HG03025 (cell line): ENCODE measurements around the gene MINDY4.

Source experiments
- ATAC-seq: cut with Tn5 transposase; IDR thresholded peaks from one replicate; pipeline ENCODE4 v1.9.1; 2021; ENCODE audit warnings: mild to moderate bottlenecking, moderate library complexity; ENCODE audit not compliant: unreplicated experiment, low FRiP score

Gene MINDY4

GRCh38 chr7:30846378-30846777 lies 75.2 kb downstream of the MINDY4 start:
- no peak for ATAC-seq

- ATAC-seq: no peak
These were observed 77.1 kb downstream of the MINDY4 start for GRCh38 chr7:30848121-30848855.

- no peak for ATAC-seq
These were observed 78.3 kb downstream of the MINDY4 start for GRCh38 chr7:30849565-30849964.

DNA sequence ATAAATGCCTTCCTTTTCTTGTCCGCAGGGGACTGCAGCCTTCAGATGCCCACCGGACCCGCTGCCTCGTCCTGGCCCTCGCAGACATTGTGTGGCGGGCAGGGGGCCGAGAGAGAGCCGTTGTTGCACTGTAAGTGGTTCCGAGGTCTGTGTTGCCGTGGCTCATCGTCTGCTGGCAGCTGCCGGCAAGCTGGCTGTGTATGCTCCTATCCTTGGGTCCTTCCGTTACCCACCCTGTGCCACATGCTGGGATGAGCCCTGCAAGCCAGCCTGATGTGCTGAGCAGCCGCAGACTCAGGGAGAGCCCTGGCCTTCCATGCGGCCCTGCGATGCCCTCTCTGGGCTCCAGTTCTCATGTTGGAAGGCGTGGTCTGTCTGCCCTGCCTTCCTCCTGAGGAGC lies 79.2 kb downstream of the MINDY4 start:
- ATAC-seq: no peak

GRCh38 chr7:30851651-30852307 lies 80.6 kb downstream of the MINDY4 start:
- ATAC-seq: no peak

DNA sequence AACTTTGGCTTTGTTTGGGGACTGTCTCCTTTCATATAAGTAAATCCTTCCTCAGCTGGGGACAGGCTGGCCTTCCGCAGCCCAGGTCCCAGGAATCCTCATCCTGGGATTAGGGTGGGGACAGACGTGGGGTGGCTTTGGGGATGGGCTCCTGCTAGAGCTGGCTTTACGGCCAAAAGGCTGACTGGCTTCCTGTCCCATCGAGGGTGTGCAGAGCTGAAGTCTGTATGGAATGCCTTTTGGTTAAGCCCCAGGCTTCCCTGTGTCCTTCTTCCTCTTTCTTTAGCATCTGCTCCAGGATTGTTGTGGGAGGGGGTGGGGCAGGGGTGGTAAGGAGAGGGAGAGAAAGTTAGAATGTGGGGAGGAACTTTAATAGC lies 81.1 kb downstream of the MINDY4 start:
- ATAC-seq: no peak

GRCh38 chr7:30852744-30853288 lies 81.6 kb downstream of the MINDY4 start:
- no peak for ATAC-seq

DNA sequence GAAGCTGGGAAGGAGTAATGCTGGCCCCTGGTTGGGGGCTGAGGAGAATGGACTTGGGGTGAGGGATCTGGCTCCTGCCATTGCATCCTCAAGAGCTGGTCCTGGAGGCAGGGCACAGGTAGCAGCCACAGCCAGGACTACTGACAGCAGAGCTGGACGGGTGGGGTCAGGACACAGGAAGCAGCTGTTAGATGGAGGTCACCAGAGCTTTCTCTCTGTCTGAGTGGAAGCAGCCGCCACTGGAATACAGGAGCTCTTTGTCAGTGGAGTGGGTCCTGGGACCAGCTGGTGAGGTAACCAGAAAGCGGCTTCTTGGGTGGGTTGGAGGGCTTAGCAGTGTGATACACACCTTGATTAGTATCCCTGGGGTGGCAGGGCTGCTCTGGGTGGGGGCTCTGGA lies 82.4 kb downstream of the MINDY4 start:
- ATAC-seq: no peak

DNA sequence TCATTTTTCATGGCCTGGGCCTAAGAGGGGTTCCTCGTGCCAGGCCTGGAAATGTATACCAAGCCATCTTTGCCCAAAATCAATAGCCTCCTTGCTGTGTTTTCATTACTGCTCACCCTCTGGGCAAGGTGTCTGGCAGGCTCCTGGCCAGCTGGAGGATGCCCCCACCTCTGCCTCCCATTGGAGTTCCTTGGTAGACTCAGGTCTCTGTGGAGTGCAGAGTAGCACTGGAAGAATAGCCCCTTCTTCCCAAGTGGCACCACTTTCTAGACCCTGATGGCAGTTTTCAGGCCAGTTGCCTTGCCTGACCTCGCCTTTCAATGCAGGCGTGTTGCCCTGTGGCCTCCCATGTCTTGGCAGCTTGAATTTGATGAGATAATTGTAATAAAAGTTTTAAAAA lies 84.7 kb downstream of the MINDY4 start:
- no peak for ATAC-seq

DNA sequence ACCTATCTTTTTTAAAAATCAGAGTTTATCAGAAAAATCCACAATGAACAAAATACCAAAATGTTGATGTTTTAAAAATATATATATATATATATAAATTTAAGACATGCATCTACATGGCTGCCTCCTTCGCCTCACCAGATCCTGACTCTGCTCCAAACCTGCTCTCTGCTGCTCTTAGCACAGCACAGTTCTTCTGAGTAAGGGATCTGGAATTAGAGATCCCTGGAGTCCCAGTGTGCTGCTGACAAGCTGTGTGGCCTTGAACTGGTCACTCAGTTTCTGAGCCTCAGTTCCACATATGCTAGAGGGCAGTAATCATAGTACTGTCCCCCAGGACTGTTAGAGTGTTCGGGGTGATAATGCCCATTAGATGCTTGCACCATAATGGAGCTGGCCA lies 87.4 kb downstream of the MINDY4 start:
- no peak for ATAC-seq

- no peak for ATAC-seq
These were observed 88.2 kb downstream of the MINDY4 start for GRCh38 chr7:30859202-30859939.

GRCh38 chr7:30859940-30860496 lies 88.8 kb downstream of the MINDY4 start:
- ATAC-seq: no peak

DNA sequence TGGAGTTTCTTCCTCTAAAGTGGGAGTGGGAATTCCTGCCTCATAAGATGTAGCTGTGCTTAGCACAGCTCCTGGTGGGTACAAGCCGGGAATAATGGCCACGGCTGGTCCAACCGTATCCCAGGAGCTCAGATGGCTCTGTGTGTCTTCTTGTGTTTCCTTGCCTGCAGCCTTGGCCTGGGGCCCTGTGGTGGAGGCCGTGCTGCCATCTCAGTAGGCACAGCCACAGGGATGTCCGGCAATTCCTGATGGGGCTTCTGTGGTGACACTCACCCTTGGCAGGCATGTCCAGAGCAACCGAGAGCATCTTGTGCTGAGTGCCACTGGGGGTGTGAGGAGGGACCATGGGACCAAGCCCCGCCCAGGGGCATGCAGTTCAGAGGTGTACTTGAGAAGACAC lies 90.4 kb downstream of the MINDY4 start:
- no peak for ATAC-seq

- ATAC-seq: no peak
These were observed 91.9 kb downstream of the MINDY4 start for GRCh38 chr7:30862995-30863705.

DNA sequence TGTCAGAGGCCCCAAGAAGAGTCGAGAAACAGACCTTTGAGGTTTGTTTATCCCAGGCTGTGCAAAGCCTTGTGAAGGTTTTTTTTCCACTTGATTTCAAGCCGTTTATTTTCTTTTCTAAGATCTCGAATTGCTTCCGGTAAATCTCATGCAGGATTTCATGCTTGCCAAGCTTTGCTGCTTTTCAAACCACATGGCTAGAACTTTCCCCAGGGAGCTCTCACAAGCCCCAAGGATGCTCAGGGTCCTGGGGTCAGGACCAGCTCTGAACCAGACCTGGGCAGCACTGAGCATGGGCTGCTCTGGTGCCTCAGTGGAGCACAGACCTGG lies 92.5 kb downstream of the MINDY4 start:
- ATAC-seq: no peak

GRCh38 chr7:30864101-30864500 lies 92.9 kb downstream of the MINDY4 start:
- no peak for ATAC-seq

GRCh38 chr7:30865076-30865475 lies 93.9 kb downstream of the MINDY4 start:
- no peak for ATAC-seq

GRCh38 chr7:30865821-30866220 lies 94.6 kb downstream of the MINDY4 start:
- no peak for ATAC-seq

- no peak for ATAC-seq
These were observed 95.7 kb downstream of the MINDY4 start for GRCh38 chr7:30866939-30867338.

DNA sequence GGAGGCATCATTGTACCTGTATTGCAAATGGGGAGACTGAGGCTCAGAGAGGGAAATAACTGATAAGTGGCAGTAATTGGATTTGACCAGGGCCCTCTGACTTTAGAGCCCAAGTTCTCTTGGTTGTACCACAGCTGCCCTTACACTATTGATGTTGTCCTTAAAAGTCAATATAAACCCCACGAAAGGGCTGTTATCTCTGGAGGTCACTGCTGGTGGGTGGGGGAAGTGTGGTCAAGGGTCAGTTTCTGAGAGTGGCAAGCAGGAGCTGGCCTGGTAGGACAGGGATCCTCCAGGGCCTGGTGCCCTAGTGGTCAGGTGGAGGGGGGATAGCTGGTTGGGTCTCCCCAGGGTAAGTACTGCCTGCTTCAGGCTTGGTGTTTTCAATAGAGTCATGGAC lies 96.3 kb downstream of the MINDY4 start:
- ATAC-seq: no peak
